ENCODE measurements around the gene SCN8A.
A peak's percentile ranks its signal among the peaks of the same experiment; 100 is the strongest.
"Not testable (repeated sequence)": the region's sequence is repeated elsewhere in the genome, so short reads cannot be mapped to it uniquely, and the experiment has no call there.

The SCN8A gene

GRCh38 chr12:51591016-51591901 is at the start of gene SCN8A:
TSS of gene SCN8A (plus strand) at chr12:51591233. CDS start at chr12:51662818, 71,585 bp downstream.
- no peak for DNase-seq
- no peak within 1 kb of the TSS for H3K27ac ChIP-seq

GRCh38 chr12:51546097-51546496 is 44.9 kb upstream of the SCN8A start:
- TF ChIP-seq CTCF (IDR thresholded peaks at IDR 0.05): no peak
- Histone ChIP-seq H3K27me3 (peaks cover 0 to 12% of the 10 kb centered on the region in 2 donors), H3K4me1 (no peaks in the 10 kb centered on the region), H3K4me3 (no peak overlapping the region), H3K9me3 (no peaks in the 10 kb centered on the region), H3K36me3 (no peaks in the 10 kb centered on the region), H3K27ac (no peak overlapping the region)
- intact Hi-C loops (cut with DNase I; ENCODE audit: low total_unique reads): no loop called here
- no peak for DNase-seq

More at GRCh38 chr12:51591016-51591901, at the start of gene SCN8A:
- Histone ChIP-seq H3K4me1 (peaks cover 0 to 14% (median 12%) of the 10 kb centered on the region in 4 donors), H3K4me3 (peak within 1 kb of the TSS; percentile 45 to 58), H3K9me3 (no peaks in the 10 kb centered on the region), H3K27me3 (peaks cover 0 to 51% of the 10 kb centered on the region in 2 donors), H3K36me3 (no peaks in the 10 kb centered on the region)
- intact Hi-C loops (cut with DNase I; ENCODE audit: low total_unique reads): no loop called here
- TF ChIP-seq CTCF (IDR thresholded peaks at IDR 0.05): no peak

GRCh38 chr12:51547606-51548005 is 43.4 kb upstream of the SCN8A start:
- Histone ChIP-seq H3K4me1 (no peaks in the 10 kb centered on the region), H3K4me3 (no peak overlapping the region), H3K36me3 (no peaks in the 10 kb centered on the region), H3K27ac (no peak overlapping the region), H3K9me3 (no peaks in the 10 kb centered on the region), H3K27me3 (peaks cover 0 to 12% of the 10 kb centered on the region in 2 donors)
- DNase-seq: no peak
- TF ChIP-seq CTCF (IDR thresholded peaks at IDR 0.05): no peak
- intact Hi-C loops (cut with DNase I; ENCODE audit: low total_unique reads): no loop called here

GRCh38 chr12:51548241-51548640 is 42.8 kb upstream of the SCN8A start:
- H3K4me1 ChIP-seq: no peaks in the 10 kb centered on the region
- no peak overlapping the region for H3K27ac ChIP-seq
- intact Hi-C loops (cut with DNase I; ENCODE audit: low total_unique reads): no loop called here
- H3K27me3 ChIP-seq: peaks cover 0 to 12% of the 10 kb centered on the region in 2 donors
- no peaks in the 10 kb centered on the region for H3K36me3 ChIP-seq
- H3K4me3 ChIP-seq: no peak overlapping the region
- TF ChIP-seq CTCF (IDR thresholded peaks at IDR 0.05): no peak
- H3K9me3 ChIP-seq: no peaks in the 10 kb centered on the region
- no peak for DNase-seq

- no peak overlapping the region for H3K4me3 ChIP-seq
- H3K27me3 ChIP-seq: peaks cover 0 to 8% of the 10 kb centered on the region in 2 donors
- no peak for DNase-seq
- H3K36me3 ChIP-seq: no peaks in the 10 kb centered on the region
- peaks cover 0 to 12% (median 0%) of the 10 kb centered on the region in 3 donors for H3K9me3 ChIP-seq
- intact Hi-C loops (cut with DNase I; ENCODE audit: low total_unique reads): no loop called here
- no peak for TF ChIP-seq CTCF (IDR thresholded peaks at IDR 0.05)
- H3K27ac ChIP-seq: no peak overlapping the region
- H3K4me1 ChIP-seq: no peaks in the 10 kb centered on the region
Observed at GRCh38 chr12:51549637-51550036, 41.4 kb upstream of the SCN8A start.

GRCh38 chr12:51568271-51569032 is 22.6 kb upstream of the SCN8A start:
- H3K4me1 ChIP-seq; H3K27ac ChIP-seq; H3K36me3 ChIP-seq; DNase-seq; H3K27me3 ChIP-seq; H3K9me3 ChIP-seq; H3K4me3 ChIP-seq; intact Hi-C loops (cut with DNase I; ENCODE audit: low total_unique reads): not testable (repeated sequence)
